ENCODE data around the gene EEA1. TPM values are rescaled to one million over a fixed set of nuclear protein-coding genes. Genes with fewer than 3 reads are reported as not detected.

The EEA1 gene
- total RNA-seq, 1 experiment from 2014 or later = 14.9 TPM

DNA sequence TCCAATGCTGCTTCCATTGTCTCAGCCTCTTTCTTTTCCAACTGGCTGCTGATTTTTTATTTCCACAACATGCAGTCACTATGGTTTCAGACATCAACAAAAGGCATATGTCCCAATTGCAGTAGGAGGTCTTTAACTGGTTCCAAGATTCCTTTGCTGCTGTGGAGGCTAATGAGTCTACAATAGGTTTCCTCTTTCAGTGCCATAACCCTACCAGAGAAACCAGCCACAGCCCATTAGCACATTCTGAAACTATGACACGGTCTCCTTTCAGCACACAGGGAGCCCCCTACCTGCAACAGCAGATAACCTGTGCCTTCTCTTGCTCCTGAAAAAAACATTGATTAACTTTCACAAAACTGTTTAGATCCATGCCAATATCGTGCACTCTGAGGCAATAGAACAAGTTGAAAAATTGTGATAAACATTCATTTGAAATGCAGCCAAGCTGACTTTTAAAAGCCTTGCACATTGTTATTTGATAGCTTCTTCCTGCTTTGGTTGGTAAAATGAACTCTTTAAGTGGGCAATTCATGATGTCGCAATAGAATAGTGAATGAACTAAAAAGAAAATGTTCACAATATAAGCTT, 193.9 kb downstream of the EEA1 start:
- Histone ChIP-seq H3K56ac (ENCODE audit: insufficient read length, low read depth, low read length) (no peak overlapping the region), H3K9me3 (ENCODE audit: control insufficient read depth, low read depth, low read length) (no peaks in the 10 kb centered on the region), H4K8ac (replicated peaks; ENCODE audit: insufficient read length, low read depth, low read length) (no peak overlapping the region), H2BK5ac (ENCODE audit: insufficient read length, low read length) (no peak overlapping the region), H2BK12ac (ENCODE audit: insufficient read length, low read depth, low read length) (no peak overlapping the region), H4K5ac (ENCODE audit: insufficient read length, low read depth, low read length) (no peak overlapping the region), H3K23ac (ENCODE audit: insufficient read length, low read depth, low read length) (no peak overlapping the region), H3K14ac (ENCODE audit: insufficient read depth, low read length) (no peak overlapping the region), H2BK120ac (ENCODE audit: low read depth, low read length, poor library complexity, severe bottlenecking) (no peak overlapping the region), H3K27ac (ENCODE audit: insufficient read length, low read depth, low read length) (no peak overlapping the region), H3K4me1 (ENCODE audit: insufficient read depth, low read length) (no peaks in the 10 kb centered on the region; the same call in 1 of the 2 replicates), H4K91ac (ENCODE audit: insufficient read length, low read depth, low read length) (no peak overlapping the region), H3K23me2 (ENCODE audit: insufficient read length, low read depth, low read length, poor library complexity, severe bottlenecking) (no peaks in the 10 kb centered on the region), H3K4me2 (ENCODE audit: insufficient read depth, insufficient read length, low read length) (no peak overlapping the region), H3T11ph (ENCODE audit: low read length) (no peak overlapping the region), H3K79me2 (ENCODE audit: insufficient read depth, low read length) (no peaks in the 10 kb centered on the region), H3K4ac (ENCODE audit: low read depth, low read length) (no peak overlapping the region), H3K27me3 (ENCODE audit: insufficient read depth, low read length) (no peaks in the 10 kb centered on the region), H3K9ac (ENCODE audit: extremely low read depth, insufficient read length, low read length) (no peak overlapping the region), H3K79me1 (ENCODE audit: insufficient read depth, low read depth, low read length, poor library complexity, severe bottlenecking) (no peaks in the 10 kb centered on the region), H3K18ac (ENCODE audit: insufficient read length, low read depth, low read length) (no peak overlapping the region), H2BK20ac (ENCODE audit: low read depth, low read length, poor library complexity, severe bottlenecking) (no peak overlapping the region), H2AK5ac (ENCODE audit: insufficient read length, low read length) (no peak overlapping the region), H4K20me1 (ENCODE audit: control insufficient read depth, insufficient read depth, insufficient read length) (no peaks in the 10 kb centered on the region), H2AFZ (ENCODE audit: low read length) (no peak overlapping the region), H2BK15ac (ENCODE audit: low read depth, low read length) (no peak overlapping the region)
- H3K36me3 Mint-ChIP-seq (ENCODE audit: insufficient read depth in 1 of 3, low read depth in 3 of 3) = no peaks in the 10 kb centered on the region
- no peak for DNase-seq
- H3K4me3 Mint-ChIP-seq = no peak overlapping the region
- TF ChIP-seq, protein P1, sequence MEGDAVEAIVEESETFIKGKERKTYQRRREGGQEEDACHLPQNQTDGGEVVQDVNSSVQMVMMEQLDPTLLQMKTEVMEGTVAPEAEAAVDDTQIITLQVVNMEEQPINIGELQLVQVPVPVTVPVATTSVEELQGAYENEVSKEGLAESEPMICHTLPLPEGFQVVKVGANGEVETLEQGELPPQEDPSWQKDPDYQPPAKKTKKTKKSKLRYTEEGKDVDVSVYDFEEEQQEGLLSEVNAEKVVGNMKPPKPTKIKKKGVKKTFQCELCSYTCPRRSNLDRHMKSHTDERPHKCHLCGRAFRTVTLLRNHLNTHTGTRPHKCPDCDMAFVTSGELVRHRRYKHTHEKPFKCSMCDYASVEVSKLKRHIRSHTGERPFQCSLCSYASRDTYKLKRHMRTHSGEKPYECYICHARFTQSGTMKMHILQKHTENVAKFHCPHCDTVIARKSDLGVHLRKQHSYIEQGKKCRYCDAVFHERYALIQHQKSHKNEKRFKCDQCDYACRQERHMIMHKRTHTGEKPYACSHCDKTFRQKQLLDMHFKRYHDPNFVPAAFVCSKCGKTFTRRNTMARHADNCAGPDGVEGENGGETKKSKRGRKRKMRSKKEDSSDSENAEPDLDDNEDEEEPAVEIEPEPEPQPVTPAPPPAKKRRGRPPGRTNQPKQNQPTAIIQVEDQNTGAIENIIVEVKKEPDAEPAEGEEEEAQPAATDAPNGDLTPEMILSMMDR (conservative IDR thresholded peaks at IDR 0.05) = 0 out of 3 replicates have a peak, but pooled peaks have one; percentile 28
- no peaks in the 10 kb centered on the region for H3K27me3 Mint-ChIP-seq (ENCODE audit: low read depth)
- peaks cover 0 to 4% of the 10 kb centered on the region in 2 experiments; a peak in 3 of 4 replicates for H3K4me1 Mint-ChIP-seq
- no peak overlapping the region for H3K27ac Mint-ChIP-seq
- WGBS (ENCODE audit: extremely low coverage, insufficient read length, low lambda C conversion rate) = no CpG with 5 or more reads among the region's 3 CpGs
- H3K9me3 Mint-ChIP-seq = no peaks in the 10 kb centered on the region

All from H9 (cell line).